ENCODE data around the gene LRP8.
A peak's percentile ranks its signal among the peaks of the same experiment; 100 is the strongest.

LRP8 gene

GRCh38 chr1:53328009-53328461, at the start of gene LRP8:
Gene LRP8 (minus strand): TSS chr1:53328070. CDS start chr1:53327912, 158 bp downstream.
- TF ChIP-seq POLR2A (IDR thresholded peaks at IDR 0.05; ENCODE audit: low read length) (no peak), GATA1 (IDR thresholded peaks at IDR 0.05; ENCODE audit: low read depth, low read length) (no peak)
- peak; percentile 75 to 82 for DNase-seq

- no peak for DNase-seq
- no peak for TF ChIP-seq GATA1 (IDR thresholded peaks at IDR 0.05; ENCODE audit: low read depth, low read length)
These were observed 49.6 kb upstream of the LRP8 start for GRCh38 chr1:53377438-53377841.

- no peak for TF ChIP-seq POLR2A (IDR thresholded peaks at IDR 0.05; ENCODE audit: low read length)
- no peak for TF ChIP-seq GATA1 (IDR thresholded peaks at IDR 0.05; ENCODE audit: low read depth, low read length)
- no peak for DNase-seq
These were observed 49.0 kb upstream of the LRP8 start for GRCh38 chr1:53376742-53377437.

- DNase-seq, result no peak
- TF ChIP-seq POLR2A (IDR thresholded peaks at IDR 0.05; ENCODE audit: low read length) (no peak), GATA1 (IDR thresholded peaks at IDR 0.05; ENCODE audit: low read depth, low read length) (no peak)
These were observed 48.2 kb upstream of the LRP8 start for GRCh38 chr1:53376041-53376461.

- TF ChIP-seq GATA1 (IDR thresholded peaks at IDR 0.05; ENCODE audit: low read depth, low read length) (no peak), POLR2A (IDR thresholded peaks at IDR 0.05; ENCODE audit: low read length) (no peak)
- DNase-seq, result no peak
These were observed 47.6 kb upstream of the LRP8 start for GRCh38 chr1:53375440-53375839.

GRCh38 chr1:53373246-53373645, 45.4 kb upstream of the LRP8 start:
- TF ChIP-seq GATA1 (IDR thresholded peaks at IDR 0.05; ENCODE audit: low read depth, low read length) (no peak), POLR2A (IDR thresholded peaks at IDR 0.05; ENCODE audit: low read length) (no peak)
- no peak for DNase-seq

GRCh38 chr1:53372501-53372951, 44.7 kb upstream of the LRP8 start:
- DNase-seq, result no peak
- TF ChIP-seq POLR2A (IDR thresholded peaks at IDR 0.05; ENCODE audit: low read length) (no peak), GATA1 (IDR thresholded peaks at IDR 0.05; ENCODE audit: low read depth, low read length) (no peak)

GRCh38 chr1:53371851-53372250, 44.0 kb upstream of the LRP8 start:
- no peak for DNase-seq
- TF ChIP-seq GATA1 (IDR thresholded peaks at IDR 0.05; ENCODE audit: low read depth, low read length) (no peak), POLR2A (IDR thresholded peaks at IDR 0.05; ENCODE audit: low read length) (no peak)

GRCh38 chr1:53371121-53371666, 43.3 kb upstream of the LRP8 start:
- TF ChIP-seq GATA1 (IDR thresholded peaks at IDR 0.05; ENCODE audit: low read depth, low read length) (no peak), POLR2A (IDR thresholded peaks at IDR 0.05; ENCODE audit: low read length) (no peak)

GRCh38 chr1:53370369-53370961, 42.6 kb upstream of the LRP8 start:
- no peak for DNase-seq
- TF ChIP-seq GATA1 (IDR thresholded peaks at IDR 0.05; ENCODE audit: low read depth, low read length) (no peak), POLR2A (IDR thresholded peaks at IDR 0.05; ENCODE audit: low read length) (no peak)

More at GRCh38 chr1:53371121-53371666, 43.3 kb upstream of the LRP8 start:
- DNase-seq, result no peak

GRCh38 chr1:53369761-53370160, 41.9 kb upstream of the LRP8 start:
- DNase-seq, result no peak
- TF ChIP-seq GATA1 (IDR thresholded peaks at IDR 0.05; ENCODE audit: low read depth, low read length) (no peak), POLR2A (IDR thresholded peaks at IDR 0.05; ENCODE audit: low read length) (no peak)

- no peak for DNase-seq
- TF ChIP-seq GATA1 (IDR thresholded peaks at IDR 0.05; ENCODE audit: low read depth, low read length), result no peak
- no peak for TF ChIP-seq POLR2A (IDR thresholded peaks at IDR 0.05; ENCODE audit: low read length)
These were observed 41.3 kb upstream of the LRP8 start for GRCh38 chr1:53369034-53369750.

GRCh38 chr1:53368314-53369033, 40.6 kb upstream of the LRP8 start:
- TF ChIP-seq POLR2A (IDR thresholded peaks at IDR 0.05; ENCODE audit: low read length), result no peak
- TF ChIP-seq GATA1 (IDR thresholded peaks at IDR 0.05; ENCODE audit: low read depth, low read length), result no peak
- DNase-seq, result no peak
